GM21619 (cell line): ENCODE measurements around the gene NUDT9.

ENCODE experiments used
- ATAC-seq: cut with Tn5 transposase; IDR thresholded peaks from one replicate; pipeline ENCODE4 v1.9.1; 2021; ENCODE audit not compliant: unreplicated experiment

Gene NUDT9

GRCh38 chr4:87505862-87506261, 83.5 kb downstream of the NUDT9 start:
- ATAC-seq, result no peak

DNA sequence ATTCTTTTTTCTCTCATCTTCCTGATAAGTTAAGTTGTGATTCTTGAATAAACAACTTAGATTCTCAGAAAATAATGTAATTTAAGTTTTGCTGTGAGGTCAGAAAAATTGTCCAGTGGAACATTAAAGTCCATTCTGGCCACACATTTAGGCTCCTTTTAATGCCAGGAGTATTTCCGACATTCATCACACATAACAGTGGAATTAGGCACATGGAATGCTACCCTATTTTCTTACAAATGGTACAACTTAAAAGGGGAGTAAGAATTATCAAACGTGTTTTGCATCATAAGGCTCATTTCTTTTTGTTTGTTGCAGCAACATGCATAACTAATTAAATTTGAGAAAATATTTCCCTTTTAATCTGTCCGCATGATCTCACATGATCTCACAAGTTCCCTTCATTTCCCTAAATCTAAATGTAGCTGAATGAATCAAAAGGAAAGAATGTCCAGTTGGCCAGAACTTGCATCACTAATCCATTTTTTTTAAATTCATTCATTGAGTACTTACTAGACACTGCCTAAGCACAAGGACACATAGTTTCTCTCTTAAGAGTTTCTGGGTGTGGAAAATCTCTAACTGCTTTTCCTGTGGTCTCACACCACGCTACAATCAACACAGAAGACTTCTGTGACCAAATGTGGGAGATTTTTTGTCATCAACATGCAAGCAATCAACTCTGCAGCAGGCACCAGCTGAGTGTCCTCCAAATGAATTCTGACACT, 84.8 kb downstream of the NUDT9 start:
- ATAC-seq, result no peak
